ENCODE results near the gene ZNF521.

Gene ZNF521

GRCh38 chr18:25340762-25341161, 11.2 kb downstream of the ZNF521 start:
- in situ Hi-C loops (cut with MboI; ENCODE audit: low sequenced_read_pairs), result no loop called here

- in situ Hi-C loops (cut with MboI; ENCODE audit: low sequenced_read_pairs), result no loop called here
These were observed 16.3 kb downstream of the ZNF521 start for GRCh38 chr18:25335676-25336075.

GRCh38 chr18:25335062-25335461, 16.9 kb downstream of the ZNF521 start:
- in situ Hi-C loops (cut with MboI; ENCODE audit: low sequenced_read_pairs), result no loop called here

GRCh38 chr18:25334588-25334987, 17.4 kb downstream of the ZNF521 start:
- in situ Hi-C loops (cut with MboI; ENCODE audit: low sequenced_read_pairs), result no loop called here

- in situ Hi-C loops (cut with MboI; ENCODE audit: low sequenced_read_pairs), result no loop called here
These were observed 20.0 kb downstream of the ZNF521 start for GRCh38 chr18:25332002-25332401.

- in situ Hi-C loops (cut with MboI; ENCODE audit: low sequenced_read_pairs), result no loop called here
These were observed 22.2 kb downstream of the ZNF521 start for GRCh38 chr18:25329783-25330182.

- in situ Hi-C loops (cut with MboI; ENCODE audit: low sequenced_read_pairs), result no loop called here
These were observed 24.4 kb downstream of the ZNF521 start for GRCh38 chr18:25327584-25327983.

- in situ Hi-C loops (cut with MboI; ENCODE audit: low sequenced_read_pairs), result no loop called here
These were observed 25.5 kb downstream of the ZNF521 start for GRCh38 chr18:25326361-25326952.

GRCh38 chr18:25322806-25323205, 29.2 kb downstream of the ZNF521 start:
- in situ Hi-C loops (cut with MboI; ENCODE audit: low sequenced_read_pairs), result no loop called here

GRCh38 chr18:25316381-25317018, 35.5 kb downstream of the ZNF521 start:
- in situ Hi-C loops (cut with MboI; ENCODE audit: low sequenced_read_pairs), result no loop called here

- in situ Hi-C loops (cut with MboI; ENCODE audit: low sequenced_read_pairs), result no loop called here
These were observed 37.2 kb downstream of the ZNF521 start for GRCh38 chr18:25314838-25315190.

- in situ Hi-C loops (cut with MboI; ENCODE audit: low sequenced_read_pairs), result no loop called here
These were observed 37.7 kb downstream of the ZNF521 start for GRCh38 chr18:25314151-25314837.

GRCh38 chr18:25313268-25313667, 38.7 kb downstream of the ZNF521 start:
- in situ Hi-C loops (cut with MboI; ENCODE audit: low sequenced_read_pairs), result no loop called here

- in situ Hi-C loops (cut with MboI; ENCODE audit: low sequenced_read_pairs), result no loop called here
These were observed 41.9 kb downstream of the ZNF521 start for GRCh38 chr18:25310045-25310444.

GRCh38 chr18:25308381-25308780, 43.6 kb downstream of the ZNF521 start:
- in situ Hi-C loops (cut with MboI; ENCODE audit: low sequenced_read_pairs), result no loop called here

- in situ Hi-C loops (cut with MboI; ENCODE audit: low sequenced_read_pairs), result no loop called here
These were observed 44.8 kb downstream of the ZNF521 start for GRCh38 chr18:25307192-25307591.

GRCh38 chr18:25306671-25307070, 45.3 kb downstream of the ZNF521 start:
- in situ Hi-C loops (cut with MboI; ENCODE audit: low sequenced_read_pairs), result no loop called here

- in situ Hi-C loops (cut with MboI; ENCODE audit: low sequenced_read_pairs), result no loop called here
These were observed 46.4 kb downstream of the ZNF521 start for GRCh38 chr18:25305584-25305983.

GRCh38 chr18:25300492-25300891, 51.5 kb downstream of the ZNF521 start:
- in situ Hi-C loops (cut with MboI; ENCODE audit: low sequenced_read_pairs), result no loop called here

GRCh38 chr18:25299426-25300300, 52.3 kb downstream of the ZNF521 start:
- in situ Hi-C loops (cut with MboI; ENCODE audit: low sequenced_read_pairs), result no loop called here

- in situ Hi-C loops (cut with MboI; ENCODE audit: low sequenced_read_pairs), result no loop called here
These were observed 53.1 kb downstream of the ZNF521 start for GRCh38 chr18:25298853-25299274.

Measured in HL-60/S4 treated with phorbol 12-myristate 13-acetate at 8.2 ng/mL for 4 days and 3 days (cell line).